Left ventricle myocardium superior (tissue), 1 donor: ENCODE measurements around the gene PACRGL. TPM values are rescaled to one million over a fixed set of nuclear protein-coding genes. Genes with fewer than 3 reads are reported as not detected.

ENCODE experiments used
- ATAC-seq: fragments of 200-7000 bp; cut with Tn5 transposase; one replicate; pipeline ENCODE4 v1.9.1; 2020; ENCODE audit warnings: mild to moderate bottlenecking, moderate library complexity
- DNase-seq: peaks from one replicate; pipeline ENCODE4 v3.0.0-alpha.2; 2020
- intact Hi-C: fragments of 100-400 bp; cut with micrococcal nuclease; formaldehyde crosslinking; loops from one replicate; pipeline ENCODE4 v1.11.0; 2022
- long read RNA-seq: library from polyadenylated mRNA; unstranded; transcript quantifications from one replicate; pipeline ENCODE4 v2.0.0, GENCODE V29; 2021
- total RNA-seq: library from RNA; stranded (reverse); fragmentation: NEBNext Ultra II Directional; extraction: Animal tissue kit (Norgen Biotek cat#: 25700); gene quantifications from one replicate; pipeline ENCODE4 v1.2.1, GENCODE V29; 2021
- donor health status: DM: no; HTN: yes; CAD: no; lungs with severe emphysema.

The PACRGL gene
- 6.2 TPM for total RNA-seq
- long read RNA-seq, partial matches to known transcripts, result 0 of 3 reads
- long read RNA-seq, other reads (novel, unspliced or antisense), result 3 of 3 reads

DNA sequence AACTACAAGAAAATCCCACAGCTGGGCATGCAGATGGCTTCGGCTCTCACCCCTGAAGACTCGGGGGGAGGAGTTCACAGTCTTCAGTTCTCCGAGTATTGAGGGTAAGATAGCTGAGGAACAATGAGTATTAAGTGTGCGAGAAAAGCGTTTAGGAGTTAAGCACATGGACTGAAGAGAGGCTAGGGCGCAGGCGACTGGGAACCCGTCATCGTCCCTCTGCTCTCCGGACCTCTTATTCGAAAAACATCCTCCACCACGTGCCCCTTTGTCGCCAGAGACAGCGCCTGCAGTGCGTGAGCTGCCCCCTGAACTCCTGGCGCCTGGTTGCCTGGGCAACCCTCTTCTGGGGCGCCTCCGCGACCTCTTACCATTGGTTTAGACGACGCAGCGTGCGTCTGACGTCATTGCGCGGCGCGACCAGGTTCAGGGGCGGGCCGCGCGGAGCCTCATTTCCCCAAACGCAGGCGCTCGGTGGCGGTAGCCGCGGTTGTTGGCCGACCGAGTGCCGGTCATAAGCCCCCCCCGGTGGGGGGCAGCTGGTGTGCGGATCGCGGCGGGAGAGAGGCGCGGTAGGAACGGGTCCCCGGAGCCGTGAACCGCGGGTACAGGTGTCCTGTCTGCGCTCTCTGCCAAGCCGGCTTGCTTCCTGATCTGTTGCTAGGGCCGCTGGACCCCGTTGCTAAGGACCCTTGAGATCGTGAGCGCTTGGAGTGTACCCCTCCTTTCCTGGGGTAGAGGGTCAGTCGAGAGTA is at the start of gene PACRGL:
TSS of gene PACRGL (plus strand) at position 452 of the 755 bp plus-strand sequence. CDS start 4,024 bp downstream, outside the sequence.
- peak; percentile 100 for ATAC-seq
- intact Hi-C loops, result no loop called here
- peak; percentile 97 for DNase-seq

DNA sequence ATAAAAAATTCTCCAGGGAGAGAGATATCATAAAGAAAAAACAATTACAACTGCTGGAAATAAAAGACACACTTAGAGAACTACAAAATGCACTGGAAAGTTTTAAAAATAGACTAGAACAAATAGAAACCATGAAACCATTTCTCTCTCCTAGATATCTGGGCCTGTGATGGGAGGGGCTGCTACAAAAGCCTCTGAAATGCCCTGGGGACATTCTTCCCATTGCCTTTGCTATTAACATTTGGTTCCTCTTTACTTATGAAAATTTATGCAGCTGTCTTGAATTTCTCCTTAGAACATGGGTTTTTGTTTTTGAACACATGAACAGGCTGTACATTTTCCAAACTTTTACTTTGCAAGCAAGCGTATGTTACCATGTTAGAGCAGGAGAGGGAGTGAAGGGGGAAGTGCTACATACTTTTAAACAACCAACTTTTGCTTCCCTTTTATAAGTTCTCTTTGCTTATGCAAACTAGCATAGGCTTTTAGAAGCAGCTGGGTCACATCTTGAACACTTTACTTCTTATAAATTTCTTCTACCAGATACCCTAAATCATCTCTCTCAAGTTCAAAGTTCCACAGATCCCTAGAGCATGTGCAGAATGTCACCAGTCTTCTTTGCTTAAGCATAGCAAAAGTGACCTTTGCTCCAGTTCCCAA is 47.9 kb upstream of the PACRGL start:
- intact Hi-C loops, result no loop called here
- ATAC-seq (no peak), DNase-seq (no peak)

DNA sequence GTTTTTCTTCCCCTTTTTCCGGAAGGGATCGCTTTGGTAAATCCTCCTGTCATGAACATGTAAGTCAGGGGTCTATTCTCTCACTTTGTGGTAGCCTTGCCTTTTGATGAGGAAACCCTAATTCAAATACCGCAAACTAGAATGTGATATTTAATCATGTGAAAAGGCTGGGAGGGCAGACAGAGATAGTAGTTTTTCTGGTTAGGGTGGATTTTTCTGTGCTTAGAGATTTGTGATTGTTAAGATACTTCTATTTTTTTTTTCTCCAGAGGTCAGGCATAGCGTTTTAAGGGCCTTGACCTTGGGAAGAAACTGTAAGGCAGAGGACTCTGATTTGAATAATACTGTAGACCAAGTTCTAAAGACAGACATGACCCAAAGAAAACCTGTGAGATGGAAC is 41.8 kb upstream of the PACRGL start:
- intact Hi-C loops, result no loop called here
- DNase-seq (no peak), ATAC-seq (no peak)

DNA sequence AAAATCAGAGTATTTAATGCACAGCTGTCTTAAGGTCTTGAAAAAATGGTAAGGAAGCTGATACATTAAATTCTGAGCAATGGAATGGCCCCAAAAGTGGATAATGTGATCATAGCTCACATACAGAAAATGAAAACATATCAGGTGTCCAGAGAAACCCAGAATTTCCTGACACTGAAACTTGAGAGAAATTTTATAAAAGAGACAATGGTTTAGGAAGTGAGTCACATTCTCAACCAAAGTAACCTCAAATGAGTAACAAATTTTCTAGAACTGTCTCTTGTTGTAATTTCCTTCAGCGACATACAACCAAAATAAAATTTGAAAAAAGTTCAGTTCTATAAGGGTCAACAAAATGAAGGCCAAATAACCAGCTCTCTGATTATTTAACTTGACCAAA is 37.4 kb upstream of the PACRGL start:
- intact Hi-C loops, result no loop called here
- DNase-seq (no peak), ATAC-seq (no peak)

DNA sequence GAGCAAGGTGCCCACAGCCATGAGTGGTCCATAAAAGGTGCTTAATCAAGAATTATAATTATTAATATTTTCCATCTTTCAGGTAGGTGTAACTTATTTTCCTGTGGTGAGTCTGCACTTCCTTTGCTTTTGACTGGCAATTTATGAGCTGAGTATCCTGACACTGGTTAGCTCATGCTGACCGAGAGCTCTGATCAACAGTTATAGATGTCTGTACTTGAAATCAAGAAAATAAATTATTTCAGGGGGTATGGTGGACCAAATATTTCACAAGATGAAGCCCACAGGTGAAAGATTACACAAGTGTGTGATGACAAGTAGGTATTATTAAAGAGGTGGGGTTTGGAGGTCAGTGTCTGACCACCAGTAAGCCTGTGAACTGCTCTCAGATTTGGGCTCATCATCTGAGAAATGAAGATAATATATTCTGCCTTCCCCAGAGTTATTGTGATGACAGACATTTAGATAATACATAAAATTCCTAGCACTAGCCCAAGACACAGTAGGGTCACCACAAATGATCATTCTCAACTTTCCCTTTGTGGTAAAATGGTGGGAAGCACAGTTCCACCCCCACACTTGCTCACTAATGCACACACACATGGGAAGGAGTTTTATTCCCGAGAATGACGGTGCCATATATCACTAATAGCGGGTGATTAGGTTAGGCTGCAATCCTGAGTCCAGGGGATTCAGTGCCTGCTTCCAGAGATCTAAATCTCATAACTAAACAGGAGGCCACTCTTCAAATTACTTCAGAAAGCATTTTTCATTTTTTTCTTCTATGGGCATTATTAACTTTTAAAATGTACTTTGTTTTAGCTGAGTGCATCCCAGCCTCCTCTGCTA is 34.0 kb upstream of the PACRGL start:
- ATAC-seq, result no peak
- intact Hi-C loops, result no loop called here
- no peak for DNase-seq

DNA sequence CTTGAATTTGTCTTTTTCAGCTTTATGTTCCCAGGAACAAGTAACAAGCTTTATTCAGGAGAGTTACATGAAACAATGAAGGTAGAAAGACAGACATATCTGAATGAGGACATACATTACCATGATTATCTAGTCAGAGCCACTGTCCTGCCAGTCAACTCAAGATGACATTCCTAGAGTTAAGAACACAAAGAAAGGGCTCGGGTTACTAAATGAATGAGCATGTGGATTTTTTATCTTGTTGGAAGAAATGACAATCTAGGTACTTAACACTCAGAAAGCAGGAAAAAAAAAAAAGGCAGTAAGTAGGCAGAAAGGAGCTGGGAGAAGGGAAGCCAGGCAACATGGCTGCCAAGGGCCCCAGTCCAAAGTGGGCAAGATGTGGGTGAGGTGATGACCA is 28.0 kb upstream of the PACRGL start:
- intact Hi-C loops, result no loop called here
- no peak for ATAC-seq
- DNase-seq, result no peak

DNA sequence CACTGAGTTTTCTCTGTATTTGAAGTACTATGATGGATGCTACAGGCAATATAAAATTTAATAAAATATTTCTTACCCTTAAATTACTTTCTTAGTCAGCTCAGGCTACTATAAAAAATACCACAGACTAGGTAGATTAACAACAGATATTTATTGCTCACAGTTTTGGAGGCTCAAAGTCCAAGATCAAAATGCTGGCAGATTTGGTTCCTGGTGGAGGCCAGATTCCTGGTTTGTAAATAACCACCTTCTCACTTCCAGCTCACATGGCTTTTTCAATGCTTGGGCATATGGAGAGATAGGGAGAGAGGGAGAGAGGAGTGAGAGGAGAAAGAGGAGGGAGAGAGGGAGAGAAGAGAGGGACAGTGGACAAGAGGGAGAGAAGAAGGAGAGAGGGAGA is 24.5 kb upstream of the PACRGL start:
- DNase-seq, result no peak
- no peak for ATAC-seq
- intact Hi-C loops, result no loop called here

DNA sequence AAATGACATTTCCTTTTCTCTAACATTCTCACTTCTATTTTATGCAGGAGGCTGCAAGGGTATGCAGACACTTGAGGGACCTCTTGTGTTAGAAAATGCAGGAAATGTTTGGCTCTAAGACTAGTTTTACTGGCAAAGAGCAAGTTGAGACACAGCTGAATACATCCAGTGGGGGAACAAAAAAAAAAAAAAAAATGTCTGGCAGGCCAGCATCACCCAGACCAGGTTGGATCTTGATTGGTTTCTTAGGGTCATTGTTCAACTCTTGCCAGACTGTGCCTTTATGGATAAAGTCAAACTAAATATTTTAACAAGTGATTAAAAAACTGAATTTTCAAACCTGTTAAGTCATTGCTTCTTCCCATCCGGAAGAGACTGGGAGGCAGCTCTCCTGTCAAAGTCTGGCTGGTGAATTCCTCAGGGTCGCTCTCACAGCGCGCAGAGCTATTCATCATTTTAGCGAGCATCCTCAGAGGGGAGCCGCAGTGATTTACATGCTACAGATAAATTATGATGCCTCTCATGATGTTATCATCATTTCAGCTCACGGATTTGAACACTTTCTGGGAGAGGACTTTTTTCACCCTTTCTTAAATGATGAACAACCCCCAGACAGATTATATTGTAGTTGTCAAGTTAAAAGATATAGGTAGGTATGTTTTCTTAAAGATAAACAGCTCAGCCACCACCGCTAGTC is 23.6 kb upstream of the PACRGL start:
- ATAC-seq, result no peak
- no peak for DNase-seq
- intact Hi-C loops, result no loop called here

DNA sequence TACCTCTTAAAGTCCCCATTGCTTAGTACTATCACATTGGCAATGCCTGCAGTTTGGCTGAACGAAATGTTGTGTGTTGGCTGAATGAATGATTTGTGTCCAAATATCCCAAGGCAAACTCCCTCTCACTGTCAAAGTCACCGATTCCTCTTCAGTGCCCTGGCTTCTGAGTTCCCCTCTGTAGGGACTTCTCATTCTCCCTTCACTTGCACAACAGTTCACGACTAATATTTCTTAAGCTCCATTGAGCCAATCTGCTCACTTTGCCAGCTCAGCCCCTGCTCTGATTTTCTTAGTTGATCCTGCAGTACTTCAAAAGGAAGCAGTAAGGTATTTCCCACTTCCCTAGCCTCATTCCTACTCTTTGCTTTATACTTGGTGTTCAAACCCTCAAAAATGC is 21.9 kb upstream of the PACRGL start:
- DNase-seq (no peak), ATAC-seq (no peak)
- intact Hi-C loops, result no loop called here

DNA sequence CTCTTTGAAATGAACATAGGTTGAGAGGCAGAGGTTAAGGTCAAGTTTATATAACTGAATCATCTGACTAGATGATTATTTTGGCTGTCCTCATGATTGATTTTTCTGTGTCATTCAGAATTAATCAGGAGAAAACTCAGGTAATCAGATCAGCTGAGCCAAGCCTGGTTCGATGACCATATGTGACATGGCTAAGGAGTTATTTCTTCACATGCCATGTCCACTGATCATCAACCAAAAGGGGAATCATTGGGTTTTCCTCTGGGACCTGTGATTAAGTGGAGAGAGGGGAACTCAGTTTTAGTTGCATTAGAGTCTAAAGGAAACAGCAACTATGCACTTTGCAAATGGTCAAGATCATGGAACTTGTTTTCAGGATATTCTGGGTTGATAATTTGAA is 20.3 kb upstream of the PACRGL start:
- ATAC-seq (no peak), DNase-seq (no peak)
- intact Hi-C loops, result loop anchor here (5.0 kb wide), 1 partner anchor 1993 kb away; no protein-coding TSS in a partner anchor

DNA sequence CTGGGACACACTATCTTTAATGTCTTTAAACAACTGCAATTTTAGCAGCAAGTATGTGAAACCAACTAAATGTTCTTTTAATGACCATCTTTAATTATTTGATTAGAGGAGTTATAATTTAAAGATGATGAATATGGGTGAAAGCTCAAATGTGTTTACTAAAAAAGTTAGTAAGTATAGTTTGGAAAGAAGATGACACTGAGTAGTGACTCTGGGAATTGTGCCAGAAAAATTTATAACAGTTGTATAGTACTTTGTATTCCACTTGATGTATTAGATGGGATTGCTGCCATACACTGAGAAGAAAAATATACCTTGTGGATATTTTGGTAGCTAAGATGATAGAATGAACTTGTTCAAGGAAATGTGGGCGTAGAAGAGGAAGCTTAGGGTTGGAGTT is 19.5 kb upstream of the PACRGL start:
- no peak for ATAC-seq
- DNase-seq, result no peak
- intact Hi-C loops, result loop anchor here (5.0 kb wide), 1 partner anchor 1993 kb away; no protein-coding TSS in a partner anchor

DNA sequence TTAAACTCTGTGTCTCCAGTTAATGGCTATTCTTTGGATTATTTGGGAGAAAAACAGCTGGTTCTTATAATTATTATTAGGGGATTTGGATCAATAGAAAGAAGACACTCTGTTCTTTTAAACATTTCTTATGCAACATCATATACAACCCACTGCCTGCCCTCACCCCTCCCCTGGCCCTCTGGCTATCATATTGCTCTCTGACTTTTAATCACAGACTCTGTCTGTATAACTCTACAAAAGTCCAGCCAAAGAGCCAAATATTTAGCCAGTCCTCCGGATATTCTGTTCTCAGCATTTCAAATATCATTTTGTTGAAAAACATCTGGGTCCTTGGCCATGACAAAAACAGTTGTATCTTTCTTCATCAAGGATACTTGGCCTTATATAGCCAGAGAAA is 19.0 kb upstream of the PACRGL start:
- no peak for ATAC-seq
- intact Hi-C loops, result loop anchor here (5.0 kb wide), 1 partner anchor 1994 kb away; no protein-coding TSS in a partner anchor

DNA sequence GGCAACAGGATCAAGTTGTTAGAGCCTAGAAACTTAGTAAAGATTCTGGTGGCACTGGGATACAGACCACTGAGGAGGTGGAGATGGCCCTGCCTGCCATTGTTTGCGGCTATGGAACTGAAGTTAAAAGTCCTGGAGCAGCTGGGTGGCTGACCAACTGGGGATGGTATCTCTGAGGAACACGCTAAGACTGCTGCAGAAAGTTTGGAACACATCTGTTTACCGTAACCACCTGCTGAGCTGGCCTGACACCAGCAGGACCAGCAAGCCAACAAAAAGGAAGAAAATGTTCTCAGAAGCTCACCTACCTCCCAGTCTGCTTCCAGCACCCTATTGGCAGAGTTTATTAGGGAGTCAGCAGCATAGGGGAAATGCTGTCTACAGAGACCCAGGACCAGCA is 17.4 kb upstream of the PACRGL start:
- intact Hi-C loops, result loop anchor here (5.0 kb wide), 1 partner anchor 1996 kb away; no protein-coding TSS in a partner anchor
- ATAC-seq (no peak), DNase-seq (no peak)

More for the DNA sequence above, 19.0 kb upstream of the PACRGL start:
- no peak for DNase-seq

DNA sequence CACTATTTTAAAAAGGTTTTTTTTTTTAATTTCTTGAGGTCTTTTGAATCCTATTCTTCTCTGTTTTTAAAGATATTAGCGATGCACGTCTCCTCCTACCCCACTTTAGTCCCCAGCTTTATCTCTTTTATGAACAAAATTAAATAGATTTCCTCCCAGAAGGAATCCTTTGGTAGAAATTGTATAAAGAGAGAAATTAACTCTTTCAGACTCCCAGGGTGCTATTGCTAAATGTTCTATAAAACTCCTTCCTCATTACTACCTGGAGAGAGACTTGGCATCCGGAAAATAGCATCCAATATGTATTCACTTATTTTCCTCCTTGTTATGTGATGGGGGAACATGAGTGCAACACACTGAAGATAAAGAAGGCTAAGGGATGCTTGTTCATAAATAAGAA is 16.5 kb upstream of the PACRGL start:
- intact Hi-C loops, result loop anchor here (5.0 kb wide), 1 partner anchor 1996 kb away; no protein-coding TSS in a partner anchor
- ATAC-seq, result no peak

DNA sequence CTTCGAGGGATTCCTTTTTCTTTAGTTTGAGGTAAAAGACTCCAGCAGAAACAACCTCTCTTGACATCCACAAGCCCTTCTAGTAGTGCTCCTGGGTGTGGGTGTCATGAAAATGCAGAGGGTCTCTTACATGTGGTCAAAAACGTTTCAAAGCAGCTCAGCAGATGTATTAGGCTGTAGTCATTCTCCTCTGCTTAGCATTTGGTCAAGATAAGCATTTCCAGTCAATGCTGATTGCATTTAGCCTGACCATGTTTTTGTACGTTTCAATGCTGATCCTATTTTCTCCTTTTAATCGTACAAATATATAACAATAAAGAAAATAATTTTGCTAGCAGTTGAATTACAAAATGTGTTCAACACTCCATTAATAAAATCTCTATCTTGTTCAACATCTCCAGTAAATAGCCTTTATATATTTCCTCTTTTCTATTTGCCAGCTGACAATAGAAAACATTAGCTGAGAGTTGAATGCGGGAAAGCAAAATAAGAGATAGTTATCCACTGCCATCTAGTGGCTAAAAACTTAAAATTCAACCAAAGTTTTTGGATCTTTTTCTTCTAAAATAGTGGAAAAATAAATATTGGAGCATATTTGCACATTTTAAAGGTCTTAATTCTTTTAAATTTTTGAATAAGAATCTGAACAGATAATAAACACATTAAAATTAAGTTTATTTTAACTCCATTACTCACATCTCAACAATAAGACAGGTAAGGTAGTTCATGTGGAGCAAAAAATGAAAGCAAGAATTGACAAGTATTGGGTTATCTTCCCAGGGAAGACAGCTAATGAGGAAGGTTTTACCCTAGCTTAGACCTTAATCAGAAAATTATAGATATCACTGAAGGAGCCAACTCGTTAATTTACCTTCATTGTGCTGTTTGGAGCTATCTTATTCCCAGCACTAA is 15.2 kb upstream of the PACRGL start:
- ATAC-seq (no peak), DNase-seq (no peak)
- intact Hi-C loops, result loop anchor here (5.0 kb wide), 1 partner anchor 1998 kb away; no protein-coding TSS in a partner anchor

More for the DNA sequence above, 16.5 kb upstream of the PACRGL start:
- DNase-seq, result no peak

DNA sequence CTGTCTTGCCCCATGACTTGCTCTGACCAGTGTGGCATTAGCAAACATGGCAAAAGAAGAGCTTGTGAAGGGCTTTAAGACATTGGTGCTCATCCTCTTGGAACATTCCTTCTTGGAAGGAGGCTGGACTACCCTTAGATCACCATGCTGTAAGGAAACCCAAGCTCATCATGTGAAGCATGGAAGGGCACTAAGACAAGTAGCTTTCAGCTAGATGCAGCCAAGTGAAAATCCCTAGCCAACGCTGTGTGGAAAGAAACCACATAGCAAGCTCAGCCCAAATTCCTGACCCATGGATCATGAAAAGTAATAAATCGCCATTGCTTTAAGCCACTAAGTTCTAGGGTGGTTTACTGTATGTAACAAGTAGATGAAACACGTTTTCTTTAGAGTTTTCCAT is 12.4 kb upstream of the PACRGL start:
- intact Hi-C loops, result no loop called here
- ATAC-seq (no peak), DNase-seq (no peak)

DNA sequence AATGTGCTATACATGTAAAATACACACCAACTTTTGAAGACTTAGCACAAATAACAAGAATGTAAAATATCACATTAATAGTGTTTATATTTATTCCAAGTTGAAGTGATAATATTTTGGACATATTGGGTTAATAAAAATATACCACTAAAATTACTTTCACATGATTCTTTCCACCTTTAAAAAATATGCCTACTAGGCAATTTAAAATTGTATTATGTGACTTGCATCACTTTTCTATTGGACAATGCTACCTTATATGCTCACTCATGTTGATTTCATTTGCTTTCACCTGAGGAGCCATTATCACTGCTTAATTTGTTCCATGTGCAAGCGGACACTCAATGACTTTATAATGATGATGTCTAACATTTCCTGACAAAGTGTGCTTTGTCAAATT is 3.4 kb upstream of the PACRGL start:
- no peak for ATAC-seq
- intact Hi-C loops, result no loop called here
- no peak for DNase-seq

DNA sequence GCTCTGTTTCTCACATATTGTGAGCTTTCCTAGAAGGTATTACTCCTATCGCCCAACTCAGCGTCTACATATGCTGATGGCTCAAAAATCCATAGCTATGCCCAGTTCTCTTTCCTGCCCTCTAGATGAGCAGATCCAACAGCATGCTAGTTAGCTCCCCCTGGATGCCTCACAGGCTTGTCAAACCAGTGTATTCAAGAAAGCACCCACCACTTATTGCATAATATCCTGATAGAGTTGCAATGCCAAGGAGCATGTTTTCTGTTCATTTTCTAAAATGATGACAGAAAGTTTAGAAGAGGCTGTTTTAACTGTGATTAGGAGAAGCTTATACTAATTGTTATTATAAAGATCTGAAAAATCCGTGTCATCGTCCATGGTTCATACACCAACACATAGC is 1.9 kb upstream of the PACRGL start:
- DNase-seq (no peak), ATAC-seq (no peak)
- intact Hi-C loops, result no loop called here
